Measurements from ENCODE around the gene CYP24A1. TPM values are rescaled to one million over a fixed set of nuclear protein-coding genes. Genes with fewer than 3 reads are reported as not detected.

Gene CYP24A1
- total RNA-seq, 1 donor from 2014 or later: not detected

DNA sequence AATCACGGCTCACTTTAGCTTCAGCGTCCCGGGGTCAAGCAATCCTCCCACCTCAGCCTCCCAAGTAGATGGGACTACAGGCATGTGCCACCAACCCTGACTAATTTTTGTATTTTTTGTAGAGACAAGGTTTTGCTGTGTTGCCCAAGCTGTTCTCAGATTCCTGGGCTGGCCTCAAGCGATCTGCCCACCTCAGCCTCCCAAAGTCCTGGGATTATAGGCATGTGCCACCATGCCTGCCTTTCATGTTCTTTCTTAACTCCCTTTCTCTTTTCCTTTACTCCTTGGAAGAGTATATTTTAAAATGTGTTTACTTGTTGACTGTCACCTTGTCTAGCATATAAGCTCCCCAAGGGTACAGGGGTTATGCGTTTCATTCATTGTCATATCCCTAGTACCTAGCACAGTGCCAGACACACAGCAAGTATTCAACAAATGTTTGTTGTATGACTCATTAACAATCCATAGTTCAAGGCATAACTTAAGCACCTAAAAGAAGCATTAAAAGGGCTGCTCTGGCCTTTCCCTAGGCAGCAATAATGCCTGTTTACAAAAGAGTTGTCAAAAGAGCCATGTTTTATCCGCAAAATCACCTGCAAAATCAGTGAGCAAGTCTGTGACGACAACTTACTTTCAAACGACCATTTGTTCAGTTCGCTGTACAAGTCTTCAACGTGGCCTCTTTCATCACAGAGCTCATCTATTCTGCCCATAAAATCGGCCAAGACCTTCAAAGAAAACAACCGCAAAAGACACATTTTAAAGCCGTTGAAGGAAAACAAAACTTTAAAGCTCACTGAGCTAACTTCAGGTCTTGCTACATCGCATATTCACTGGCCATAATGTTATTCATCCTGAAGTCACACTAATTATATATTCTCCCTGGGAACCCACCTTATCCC lies 4.6 kb downstream of the CYP24A1 start:
- Histone ChIP-seq H3K9ac (no peak overlapping the region), H2AFZ (replicated peaks) (no peak overlapping the region), H3F3A (ENCODE audit: low read depth) (peaks cover 7% of the 10 kb centered on the region), H4K20me1 (ENCODE audit: low read depth) (no peaks in the 10 kb centered on the region), H3K4me1 (peaks cover 4% of the 10 kb centered on the region), H3K4me3 (no peak overlapping the region), H3K9me3 (ENCODE audit: low read depth) (no peaks in the 10 kb centered on the region), H3K4me2 (no peak overlapping the region), H3K27ac (no peak overlapping the region), H3K36me3 (no peaks in the 10 kb centered on the region), H3K79me2 (ENCODE audit: low read depth) (no peaks in the 10 kb centered on the region), H3K27me3 (peaks cover 64% of the 10 kb centered on the region)
- H3K27ac Mint-ChIP-seq: no peak overlapping the region
- peaks cover 36% of the 10 kb centered on the region for H3K27me3 Mint-ChIP-seq (ENCODE audit: insufficient read depth, low read depth)
- H3K4me1 Mint-ChIP-seq: peaks cover 15% of the 10 kb centered on the region
- no peak for DNase-seq (ENCODE audit: low spot score)
- TF ChIP-seq, protein P1, sequence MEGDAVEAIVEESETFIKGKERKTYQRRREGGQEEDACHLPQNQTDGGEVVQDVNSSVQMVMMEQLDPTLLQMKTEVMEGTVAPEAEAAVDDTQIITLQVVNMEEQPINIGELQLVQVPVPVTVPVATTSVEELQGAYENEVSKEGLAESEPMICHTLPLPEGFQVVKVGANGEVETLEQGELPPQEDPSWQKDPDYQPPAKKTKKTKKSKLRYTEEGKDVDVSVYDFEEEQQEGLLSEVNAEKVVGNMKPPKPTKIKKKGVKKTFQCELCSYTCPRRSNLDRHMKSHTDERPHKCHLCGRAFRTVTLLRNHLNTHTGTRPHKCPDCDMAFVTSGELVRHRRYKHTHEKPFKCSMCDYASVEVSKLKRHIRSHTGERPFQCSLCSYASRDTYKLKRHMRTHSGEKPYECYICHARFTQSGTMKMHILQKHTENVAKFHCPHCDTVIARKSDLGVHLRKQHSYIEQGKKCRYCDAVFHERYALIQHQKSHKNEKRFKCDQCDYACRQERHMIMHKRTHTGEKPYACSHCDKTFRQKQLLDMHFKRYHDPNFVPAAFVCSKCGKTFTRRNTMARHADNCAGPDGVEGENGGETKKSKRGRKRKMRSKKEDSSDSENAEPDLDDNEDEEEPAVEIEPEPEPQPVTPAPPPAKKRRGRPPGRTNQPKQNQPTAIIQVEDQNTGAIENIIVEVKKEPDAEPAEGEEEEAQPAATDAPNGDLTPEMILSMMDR (IDR thresholded peaks at IDR 0.05): no peak
- TF ChIP-seq EZH2 (IDR thresholded peaks at IDR 0.05) (no peak), EZH2phosphoT487 (IDR thresholded peaks at IDR 0.05) (no peak)
- no peak overlapping the region for H3K4me3 Mint-ChIP-seq
- H3K9me3 Mint-ChIP-seq: no peaks in the 10 kb centered on the region
- H3K36me3 Mint-ChIP-seq: no peaks in the 10 kb centered on the region

DNA sequence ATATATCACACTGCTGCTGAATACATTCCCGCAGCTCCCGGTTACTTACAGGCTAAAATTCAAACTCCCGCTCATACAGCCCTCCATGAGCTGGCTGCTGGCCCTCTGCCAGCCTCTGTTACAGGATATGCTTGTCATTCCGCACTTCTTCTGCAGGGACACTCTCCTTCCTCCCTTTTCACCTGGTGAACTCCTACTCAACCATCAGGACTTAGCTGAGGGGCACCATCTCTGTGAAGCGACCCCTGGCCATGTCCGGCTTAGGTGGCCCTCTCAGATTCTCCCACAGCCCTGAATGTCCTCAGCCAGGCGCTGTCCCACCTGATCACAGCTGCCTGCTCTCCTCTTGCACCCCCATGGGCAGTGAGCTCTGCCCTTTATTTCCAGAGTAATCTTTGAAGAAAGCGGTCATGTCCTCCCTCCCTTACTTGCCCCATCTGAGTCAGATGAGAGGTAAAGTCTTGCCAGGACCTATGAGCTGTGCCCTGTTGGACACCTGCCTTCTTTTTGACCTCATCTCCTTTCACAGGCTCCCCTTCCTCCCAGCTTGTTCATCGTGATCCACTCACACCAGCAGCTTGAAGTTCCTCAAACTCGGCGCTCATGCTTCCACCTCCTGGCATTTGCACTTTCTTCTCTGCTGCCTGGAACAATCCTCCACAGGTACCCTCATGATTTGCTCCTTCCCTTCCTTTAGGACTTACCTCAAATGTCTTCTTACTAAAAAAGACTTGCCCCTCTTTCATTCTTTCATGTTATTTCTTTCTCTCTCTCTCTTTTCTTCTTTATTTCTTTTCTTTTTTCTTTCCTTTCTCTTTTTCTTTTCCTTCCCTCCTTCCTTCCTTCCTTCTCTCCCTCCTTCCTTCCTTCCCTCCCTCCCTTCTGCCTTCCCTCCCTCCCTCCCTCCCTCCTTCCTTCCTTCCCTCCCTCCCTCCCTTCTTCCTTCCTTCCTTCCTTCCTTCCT lies 5.6 kb downstream of the CYP24A1 start:
- no peaks in the 10 kb centered on the region for H3K79me2 ChIP-seq (ENCODE audit: low read depth)
- no peaks in the 10 kb centered on the region for H3K36me3 Mint-ChIP-seq
- H3K4me1 ChIP-seq: no peaks in the 10 kb centered on the region
- H3K36me3 ChIP-seq: no peaks in the 10 kb centered on the region
- no peak overlapping the region for H3K9ac ChIP-seq
- TF ChIP-seq, protein P1 (IDR thresholded peaks at IDR 0.05): no peak
- no peak for TF ChIP-seq EZH2 (IDR thresholded peaks at IDR 0.05)
- TF ChIP-seq EZH2phosphoT487 (IDR thresholded peaks at IDR 0.05): no peak
- H3K4me2 ChIP-seq: no peak overlapping the region
- H3K27me3 Mint-ChIP-seq (ENCODE audit: insufficient read depth, low read depth): peaks cover 29% of the 10 kb centered on the region
- H3K4me1 Mint-ChIP-seq: peaks cover 9% of the 10 kb centered on the region
- H4K20me1 ChIP-seq (ENCODE audit: low read depth): no peaks in the 10 kb centered on the region
- H3K9me3 ChIP-seq (ENCODE audit: low read depth): no peaks in the 10 kb centered on the region
- DNase-seq (ENCODE audit: low spot score): no peak
- no peak overlapping the region for H2AFZ ChIP-seq (replicated peaks)
- no peak overlapping the region for H3K4me3 ChIP-seq
- H3K27ac Mint-ChIP-seq: no peak overlapping the region
- H3K4me3 Mint-ChIP-seq: no peak overlapping the region
- H3K9me3 Mint-ChIP-seq: no peaks in the 10 kb centered on the region
- H3K27ac ChIP-seq: no peak overlapping the region
- peaks cover 3% of the 10 kb centered on the region for H3F3A ChIP-seq (ENCODE audit: low read depth)
- peaks cover 54% of the 10 kb centered on the region for H3K27me3 ChIP-seq

DNA sequence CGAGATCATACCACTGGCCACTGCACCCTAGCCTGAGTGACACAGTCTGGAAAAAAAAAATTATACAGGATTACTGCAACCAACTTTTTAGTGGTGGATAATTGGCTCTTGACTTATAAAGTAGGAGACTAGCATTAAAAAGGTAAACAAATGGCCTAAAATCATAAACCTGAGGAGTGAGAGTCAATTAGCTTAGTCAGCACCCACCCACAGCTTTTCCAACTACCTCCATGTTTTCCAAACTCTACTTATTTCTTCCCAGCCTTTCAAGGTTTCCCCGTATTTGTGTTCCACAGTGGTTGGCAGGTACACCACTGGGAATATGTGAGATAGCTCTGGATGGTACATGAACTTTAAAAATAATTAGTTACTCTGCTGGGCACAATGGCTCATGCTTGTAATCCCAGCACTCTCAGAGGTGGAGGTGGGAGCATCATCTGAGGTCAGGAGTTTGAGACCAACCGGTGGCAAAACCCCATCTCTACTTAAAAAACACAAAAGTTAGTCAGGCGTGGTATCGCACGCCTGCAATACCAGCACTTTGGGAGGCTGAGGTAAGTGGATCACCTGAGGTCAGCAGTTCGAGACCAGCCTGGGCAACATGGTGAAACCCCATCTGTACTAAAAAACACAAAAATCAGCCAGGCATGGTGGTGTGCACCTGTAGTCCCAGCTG lies 6.7 kb downstream of the CYP24A1 start:
- Mint-ChIP-seq H3K27ac (no peak overlapping the region), H3K9me3 (no peaks in the 10 kb centered on the region), H3K4me3 (no peak overlapping the region), H3K4me1 (peaks cover 4% of the 10 kb centered on the region), H3K36me3 (no peaks in the 10 kb centered on the region), H3K27me3 (ENCODE audit: insufficient read depth, low read depth) (peaks cover 20% of the 10 kb centered on the region)
- TF ChIP-seq EZH2phosphoT487 (IDR thresholded peaks at IDR 0.05) (no peak), EZH2 (IDR thresholded peaks at IDR 0.05) (no peak)
- TF ChIP-seq, protein P1 (IDR thresholded peaks at IDR 0.05): no peak
- no peak overlapping the region for H3K27ac ChIP-seq
- H3K9me3 ChIP-seq (ENCODE audit: low read depth): no peaks in the 10 kb centered on the region
- no peaks in the 10 kb centered on the region for H3F3A ChIP-seq (ENCODE audit: low read depth)
- H4K20me1 ChIP-seq (ENCODE audit: low read depth): no peaks in the 10 kb centered on the region
- no peak overlapping the region for H3K4me2 ChIP-seq
- H2AFZ ChIP-seq (replicated peaks): no peak overlapping the region
- no peak overlapping the region for H3K4me3 ChIP-seq
- H3K4me1 ChIP-seq: no peaks in the 10 kb centered on the region
- H3K36me3 ChIP-seq: no peaks in the 10 kb centered on the region
- DNase-seq (ENCODE audit: low spot score): no peak
- no peaks in the 10 kb centered on the region for H3K79me2 ChIP-seq (ENCODE audit: low read depth)
- H3K27me3 ChIP-seq: peaks cover 43% of the 10 kb centered on the region
- H3K9ac ChIP-seq: no peak overlapping the region

Data from neural progenitor cell (in vitro differentiated cells).